Ovary (tissue), 3 donors: ENCODE results near the gene PCDHGA1.

Experiments
- CTCF ChIP-seq, 3 donors: fragments of 450-650 bp in 2 of 3; fragments of 200-600 bp in 1 of 3; IDR thresholded peaks; one replicate each; pipeline versions ENCODE4 v1.5.1 to v1.8.0; 2016 to 2022; ENCODE audit warnings: antibody characterized with exemption in 3 of 3, mild to moderate bottlenecking in 1 of 3
- POLR2A ChIP-seq: fragments of 450-650 bp; IDR thresholded peaks from one replicate; pipeline ENCODE4 v1.6.1; 2017; ENCODE audit warnings: antibody characterized with exemption, mild to moderate bottlenecking, moderate library complexity
- donor health status: DM: no; HTN: no; CAD: no.

DNA sequence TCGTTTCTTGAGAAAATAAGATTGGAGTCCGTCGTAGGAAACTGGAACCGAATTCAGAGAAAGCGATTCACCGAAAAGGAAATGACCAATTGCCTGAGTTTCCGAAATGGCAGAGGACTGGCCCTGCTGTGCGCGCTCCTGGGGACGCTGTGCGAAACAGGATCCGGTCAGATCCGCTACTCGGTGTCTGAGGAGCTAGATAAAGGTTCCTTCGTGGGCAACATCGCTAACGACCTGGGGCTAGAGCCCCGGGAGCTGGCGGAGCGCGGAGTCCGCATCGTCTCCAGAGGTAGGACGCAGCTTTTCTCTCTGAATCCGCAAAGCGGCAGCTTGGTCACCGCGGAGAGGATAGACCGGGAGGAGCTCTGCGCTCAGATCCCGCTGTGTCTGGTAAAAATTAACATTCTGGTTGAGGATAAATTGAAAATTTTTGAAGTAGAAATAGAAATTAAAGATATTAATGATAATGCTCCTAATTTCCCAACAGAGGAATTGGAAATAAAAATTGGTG lies 13.7 kb downstream of the PCDHGA1 start:
- TF ChIP-seq POLR2A (no peak), CTCF (IDR thresholded peaks at IDR 0.05) (no peak)
